Suppressor macrophage (primary cell): Measurements from ENCODE around the gene HTR6.

Source experiments
- DNase-seq, 4 experiments: peaks; one replicate each; pipeline ENCODE4 v3.0.0-alpha.2; 2020 to 2022

HTR6 gene

GRCh38 chr1:19689085-19689757 is 24.5 kb downstream of the HTR6 start:
- no peak for DNase-seq

- peak; percentile 18 to 51 (median 48) for DNase-seq
Measured at GRCh38 chr1:19689856-19690255, 25.2 kb downstream of the HTR6 start.

DNA sequence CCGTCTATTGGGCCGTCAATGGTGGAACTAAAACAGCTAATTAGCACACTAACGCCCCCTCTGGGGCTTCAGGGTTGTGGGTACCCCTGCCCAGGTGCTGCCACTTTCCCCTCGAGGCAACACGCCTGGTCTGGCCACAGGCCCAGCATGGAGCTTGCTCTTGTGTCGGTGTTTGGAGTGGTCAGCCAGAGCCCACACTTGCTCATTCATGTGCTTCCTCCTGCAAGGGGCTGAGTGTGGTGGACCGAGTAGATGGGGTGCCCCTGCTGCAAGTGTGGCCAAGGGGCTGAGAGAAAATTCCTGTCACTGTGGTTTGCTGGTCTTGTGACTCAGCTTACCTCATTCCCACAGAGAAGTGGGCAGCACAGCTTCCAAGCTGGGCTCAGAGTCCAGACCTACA is 25.7 kb downstream of the HTR6 start:
- DNase-seq = no peak

DNA sequence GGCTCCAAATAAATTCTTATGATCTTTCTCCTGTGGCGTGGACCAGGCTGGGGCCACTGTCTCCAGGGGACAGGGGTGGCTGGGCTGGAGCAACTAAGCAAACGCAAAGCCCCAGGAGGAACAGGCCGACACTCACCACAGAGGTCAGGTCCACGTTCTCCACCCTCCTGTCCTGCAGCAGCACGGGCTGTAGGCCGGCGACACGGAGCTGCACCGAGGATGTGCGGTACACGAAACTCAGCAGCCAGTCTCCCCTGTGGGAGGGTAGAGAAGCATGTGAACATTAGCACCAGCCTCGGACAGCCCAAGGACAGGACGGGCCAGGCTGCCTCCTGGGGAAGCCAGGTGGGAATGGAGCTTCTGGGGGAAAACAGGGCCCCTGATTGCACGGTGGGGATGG is 29.6 kb downstream of the HTR6 start:
- DNase-seq = no peak

DNA sequence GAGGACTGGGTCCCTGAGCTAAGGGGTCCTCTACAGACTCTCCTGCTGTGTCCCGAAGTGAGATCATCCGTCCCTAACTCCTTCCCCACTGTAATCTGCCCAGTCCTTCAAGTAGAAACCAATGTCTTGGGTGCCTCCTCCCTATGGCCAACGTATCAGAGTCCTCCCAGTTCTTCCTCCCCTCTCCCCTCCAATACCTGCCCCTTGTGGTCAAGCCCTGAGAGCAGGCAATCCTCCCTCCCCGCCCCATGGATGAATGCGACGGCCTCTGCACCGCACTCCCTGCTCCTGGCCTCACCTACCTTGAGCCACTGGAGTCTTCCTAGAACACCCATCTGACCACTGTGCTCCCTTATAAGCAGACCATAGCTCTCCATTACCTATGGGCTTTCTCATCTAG is 31.1 kb downstream of the HTR6 start:
- no peak for DNase-seq

DNA sequence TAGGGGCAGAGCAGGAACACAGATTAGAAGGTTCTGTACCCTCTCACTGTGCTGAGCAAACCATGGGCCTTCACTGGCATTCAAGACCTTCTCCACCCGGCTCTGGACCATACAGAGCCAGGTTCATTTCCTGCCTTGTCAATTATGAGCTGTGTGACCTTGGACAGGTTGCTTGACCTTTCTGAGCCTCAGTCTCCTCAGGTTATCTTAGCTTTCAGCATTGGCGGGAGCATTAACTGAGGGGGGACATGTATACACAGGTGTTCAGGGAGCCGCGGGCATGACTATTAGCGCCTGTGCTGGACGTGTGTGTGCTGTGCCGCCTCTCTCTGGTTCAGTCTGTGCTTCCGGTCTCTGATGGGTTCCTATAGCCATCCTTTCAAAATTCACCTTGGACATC is 32.1 kb downstream of the HTR6 start:
- DNase-seq = no peak

DNA sequence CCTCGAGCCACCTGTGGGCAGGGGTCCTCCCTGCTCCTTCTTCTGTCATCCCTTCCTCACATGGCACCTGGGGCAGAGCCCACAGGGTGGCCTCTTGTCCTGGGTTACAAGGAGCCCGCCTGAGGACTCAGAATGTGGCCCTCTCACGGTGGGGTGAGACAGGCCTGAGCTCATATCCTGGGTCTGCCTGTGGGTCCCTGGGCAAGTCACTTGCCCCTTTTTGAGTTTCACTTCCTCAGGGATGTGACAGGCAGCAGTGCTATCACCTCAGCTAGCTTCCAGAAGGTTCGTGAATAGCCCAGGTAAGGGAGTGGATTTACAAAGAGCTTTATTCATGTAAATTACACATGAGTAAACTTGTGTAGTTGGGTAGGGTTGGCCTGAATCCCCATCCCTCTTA is 33.5 kb downstream of the HTR6 start:
- DNase-seq = no peak

DNA sequence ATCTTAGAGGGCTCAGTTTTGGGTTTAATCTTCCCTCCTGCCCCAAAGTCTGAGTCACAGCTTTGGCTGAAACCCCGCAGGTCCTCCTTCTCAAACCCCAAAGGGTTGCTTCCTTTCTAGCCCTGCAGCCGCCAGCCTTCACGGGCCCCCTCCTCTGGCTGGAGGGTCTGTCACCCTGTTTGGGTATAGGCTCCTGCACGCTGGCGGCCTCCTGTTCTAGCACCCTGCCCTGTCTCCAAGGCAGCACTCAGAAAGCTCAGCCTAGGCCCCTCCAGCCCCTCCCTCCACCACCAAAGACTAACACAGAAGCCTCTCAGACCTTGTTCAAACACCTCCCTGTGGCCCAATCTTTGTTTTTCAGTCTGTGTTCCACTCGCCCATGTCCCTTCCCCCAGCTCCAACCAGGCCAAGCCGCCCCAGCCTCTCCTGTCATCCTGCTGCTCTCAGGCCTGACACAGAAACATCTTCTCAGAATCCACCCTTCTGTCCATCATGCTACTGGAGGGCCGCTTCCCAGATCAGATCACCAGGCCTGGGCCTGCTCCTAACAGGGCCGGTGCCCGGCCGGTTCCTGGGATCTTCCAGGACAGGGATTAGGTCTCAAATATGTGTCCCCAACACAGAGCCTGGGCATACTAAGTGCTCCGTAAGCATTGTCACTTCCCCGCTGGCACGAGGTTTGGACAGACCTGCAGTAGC is 35.6 kb downstream of the HTR6 start:
- no peak for DNase-seq

- no peak for DNase-seq
Measured at GRCh38 chr1:19703280-19703679, 38.6 kb downstream of the HTR6 start.

DNA sequence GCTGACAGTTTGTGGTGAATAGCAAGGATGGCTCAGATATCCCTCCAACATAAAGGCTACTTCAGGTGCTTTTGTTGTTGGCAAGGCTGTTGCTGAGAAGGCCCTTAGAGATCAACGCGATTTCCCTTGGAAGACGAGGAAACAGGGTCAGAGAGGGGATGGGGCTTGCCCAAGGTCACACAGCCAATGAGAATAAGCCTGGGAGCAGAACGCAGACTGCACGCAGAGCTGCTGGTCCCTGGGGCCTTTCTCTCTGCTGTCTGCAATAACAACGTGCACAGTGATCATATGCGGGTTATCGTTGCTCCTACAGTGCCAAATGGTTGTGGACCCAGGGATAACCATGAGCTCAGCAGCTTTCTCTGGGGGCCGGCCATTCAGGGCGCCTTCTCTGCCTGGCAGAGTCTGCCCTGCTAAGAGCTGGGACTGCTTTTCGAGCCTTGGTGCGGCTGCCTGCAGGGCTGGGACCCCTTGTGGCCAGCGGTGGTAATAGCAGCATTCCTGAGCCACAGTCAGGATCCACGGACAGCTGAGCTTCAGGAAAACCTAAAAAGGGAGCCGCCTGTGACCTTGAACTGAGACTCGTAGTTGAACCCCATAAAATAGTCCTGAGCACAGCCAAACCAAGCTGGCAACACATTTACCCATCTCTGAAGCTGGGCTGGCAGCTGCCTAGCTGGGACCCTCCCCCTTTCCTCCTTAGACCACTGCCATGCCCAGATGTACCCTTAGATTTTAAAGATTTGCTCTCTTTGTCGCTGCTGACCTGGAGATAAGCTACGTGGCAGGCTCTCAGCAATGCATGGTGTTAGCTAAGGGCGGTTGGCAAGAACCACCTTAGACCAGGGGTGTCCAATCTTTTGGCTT is 39.8 kb downstream of the HTR6 start:
- DNase-seq = peak; percentile 60 to 78 (median 69)

- DNase-seq = no peak
Measured at GRCh38 chr1:19705464-19705863, 40.8 kb downstream of the HTR6 start.

- no peak for DNase-seq
Measured at GRCh38 chr1:19706136-19706535, 41.5 kb downstream of the HTR6 start.

- no peak for DNase-seq
Measured at GRCh38 chr1:19708567-19709110, 44.0 kb downstream of the HTR6 start.

DNA sequence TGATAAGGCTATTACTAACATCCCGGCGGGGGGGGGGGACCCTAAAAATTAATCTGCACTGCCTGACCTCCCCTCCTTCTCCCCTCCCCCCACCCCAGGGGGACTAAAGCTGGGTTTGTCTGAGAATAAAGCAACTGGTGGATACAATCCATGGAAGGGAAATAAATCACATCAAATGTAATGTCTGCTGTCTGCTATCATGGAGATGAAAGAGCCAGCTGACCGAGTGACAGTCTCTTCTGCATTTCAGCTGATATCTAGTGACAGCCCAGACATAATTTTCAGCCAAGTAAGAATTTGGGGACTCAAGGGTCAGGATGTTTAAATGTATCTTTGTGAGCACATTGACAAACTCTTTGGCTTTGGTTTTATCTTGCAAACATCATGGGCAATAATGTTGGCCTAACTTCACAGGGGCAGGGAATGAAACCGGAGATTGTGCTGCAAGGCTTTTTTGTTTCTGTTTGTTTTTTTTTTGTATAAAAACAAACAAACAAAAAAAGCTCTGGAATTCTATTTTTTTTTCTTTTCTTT is 44.7 kb downstream of the HTR6 start:
- no peak for DNase-seq

DNA sequence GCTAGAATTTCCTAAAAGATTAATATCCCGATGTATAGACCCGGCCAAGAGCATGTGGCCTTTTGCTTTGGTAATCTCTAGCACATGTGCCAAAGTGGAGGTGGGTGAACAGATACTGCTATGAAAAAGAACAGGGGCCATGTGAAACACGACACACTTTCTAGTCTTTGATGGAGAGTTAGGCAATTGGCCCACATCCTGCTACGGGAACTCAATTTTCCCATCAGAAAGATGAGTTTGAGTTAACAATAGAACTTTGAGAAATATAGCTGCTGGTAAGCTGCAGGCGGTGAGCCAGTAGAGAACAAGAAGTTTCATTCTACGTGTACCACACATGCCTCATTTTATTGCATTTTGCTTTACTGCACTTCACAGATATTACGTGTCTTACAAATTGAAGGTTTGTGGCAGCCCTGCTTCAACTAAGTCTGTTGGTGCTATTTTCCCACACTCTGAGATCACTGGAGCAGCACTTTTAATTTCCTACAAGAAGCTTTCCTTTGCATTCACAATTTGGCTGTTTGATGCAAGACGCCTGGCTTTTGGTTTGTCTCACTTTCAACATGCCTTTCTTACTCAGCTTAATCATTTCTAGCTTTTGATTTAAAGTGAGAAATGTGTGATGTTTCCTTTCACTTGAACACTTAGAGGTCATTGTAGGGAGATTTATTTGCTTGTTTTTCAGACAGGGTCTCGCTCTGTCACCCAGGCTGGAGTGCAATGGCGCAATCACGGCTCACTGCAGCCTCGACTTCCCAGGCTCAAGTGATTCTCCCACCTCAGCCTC is 46.3 kb downstream of the HTR6 start:
- no peak for DNase-seq

DNA sequence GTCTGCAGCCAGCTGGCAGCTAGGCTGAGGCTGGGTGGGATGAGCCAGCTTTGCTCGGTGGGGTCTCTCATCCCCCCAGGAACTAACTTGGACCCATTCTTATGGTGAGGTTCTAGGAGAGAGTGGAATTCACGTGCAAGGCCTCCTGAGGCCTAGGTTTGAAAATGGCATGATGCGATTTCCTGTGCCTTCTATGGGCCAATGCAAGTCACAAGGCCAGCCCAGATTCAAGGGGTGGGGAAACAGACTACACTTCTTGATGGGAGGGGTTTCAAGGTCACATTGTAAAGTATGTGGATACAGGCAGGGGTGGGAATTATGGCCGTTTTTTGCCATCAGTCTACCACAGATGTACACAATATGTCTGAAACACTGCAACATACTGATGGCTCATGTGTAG is 48.3 kb downstream of the HTR6 start:
- DNase-seq = no peak

- DNase-seq = peak; percentile 91 to 94 (median 92)
Measured at GRCh38 chr1:19715334-19716203, 50.9 kb downstream of the HTR6 start.

DNA sequence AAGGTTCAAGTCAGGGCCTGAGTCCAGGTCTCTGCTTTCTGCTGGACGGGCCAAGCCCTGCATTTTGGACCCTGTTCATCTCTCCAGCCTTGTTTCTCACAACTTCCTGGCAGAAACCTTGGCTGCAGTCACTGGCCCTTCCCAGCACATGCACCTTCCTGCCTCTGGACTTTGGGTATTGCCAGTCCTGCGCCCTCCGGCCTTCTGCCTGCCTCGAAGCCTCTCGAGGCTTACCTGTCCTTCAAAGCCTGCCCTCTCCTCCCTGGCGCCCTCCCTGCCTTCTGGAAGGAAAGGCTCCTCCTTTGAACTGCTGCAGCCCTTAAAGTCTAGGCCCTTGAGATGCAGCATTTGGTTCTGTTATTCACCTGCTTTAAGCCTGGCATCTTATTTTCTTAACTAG is 52.8 kb downstream of the HTR6 start:
- no peak for DNase-seq

GRCh38 chr1:19720174-19720573 is 55.5 kb downstream of the HTR6 start:
- no peak for DNase-seq

DNA sequence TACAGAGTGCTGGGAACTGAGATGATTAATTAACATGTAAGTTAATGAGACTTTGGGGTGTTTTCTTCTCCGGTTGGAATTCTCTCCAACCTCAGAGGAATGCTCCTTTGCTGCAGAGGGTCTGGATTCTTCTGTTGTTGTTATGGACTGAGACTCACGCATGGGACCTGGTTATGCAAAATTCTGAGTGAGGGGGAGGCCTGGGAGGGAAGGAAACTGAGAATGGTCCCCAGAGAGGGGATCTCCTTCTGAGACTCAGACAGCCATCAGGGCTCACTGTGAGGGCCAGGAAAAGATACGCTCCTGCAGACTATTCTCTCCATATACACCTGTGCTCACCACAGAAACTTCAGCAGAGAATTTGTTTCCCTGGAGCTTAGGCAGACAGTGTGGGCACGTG is 56.3 kb downstream of the HTR6 start:
- no peak for DNase-seq

DNA sequence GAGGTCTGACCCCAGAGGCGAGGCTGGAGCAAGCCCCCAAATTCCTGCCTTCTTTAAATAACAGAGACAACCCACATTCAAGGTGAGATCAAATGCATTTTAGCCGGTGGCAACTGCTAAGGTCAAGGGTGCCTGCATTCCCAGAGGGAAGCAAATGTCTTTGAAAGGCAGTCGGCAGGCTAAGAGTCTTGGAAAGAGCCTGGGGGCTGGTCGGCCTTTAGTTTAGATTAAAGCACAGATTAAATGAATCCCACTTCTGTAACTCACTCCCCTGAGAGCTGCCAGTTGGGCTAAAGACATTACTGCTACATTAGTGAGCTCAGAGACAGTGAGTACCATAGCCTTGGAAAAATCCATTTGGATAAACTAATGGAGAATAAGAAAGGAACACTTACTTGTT is 59.2 kb downstream of the HTR6 start:
- no peak for DNase-seq
